ENCODE results near the gene RALGAPA1.

- no peak for TF ChIP-seq CTCF (IDR thresholded peaks at IDR 0.05)
- TF ChIP-seq POLR2A (IDR thresholded peaks at IDR 0.05) = no peak
- TF ChIP-seq EP300 (IDR thresholded peaks at IDR 0.05) = no peak
These were observed 78.2 kb downstream of the RALGAPA1 start for GRCh38 chr14:35730871-35731270.
